GM18505 (cell line): Measurements from ENCODE around the gene KIF14.
"Not testable (repeated sequence)": the region's sequence is repeated elsewhere in the genome, so short reads cannot be mapped to it uniquely, and the experiment has no call there.

Source experiments
- ATAC-seq: cut with Tn5 transposase; IDR thresholded peaks from one replicate; pipeline ENCODE4 v1.9.1; 2021; ENCODE audit not compliant: unreplicated experiment
- POLR2A ChIP-seq: IDR thresholded peaks from 4 replicates; pipeline ENCODE4 v1.6.1; 2011; ENCODE audit warnings: borderline replicate concordance; ENCODE audit not compliant: insufficient read depth, insufficient read length; ENCODE audit errors: extremely low read depth

KIF14 gene

DNA sequence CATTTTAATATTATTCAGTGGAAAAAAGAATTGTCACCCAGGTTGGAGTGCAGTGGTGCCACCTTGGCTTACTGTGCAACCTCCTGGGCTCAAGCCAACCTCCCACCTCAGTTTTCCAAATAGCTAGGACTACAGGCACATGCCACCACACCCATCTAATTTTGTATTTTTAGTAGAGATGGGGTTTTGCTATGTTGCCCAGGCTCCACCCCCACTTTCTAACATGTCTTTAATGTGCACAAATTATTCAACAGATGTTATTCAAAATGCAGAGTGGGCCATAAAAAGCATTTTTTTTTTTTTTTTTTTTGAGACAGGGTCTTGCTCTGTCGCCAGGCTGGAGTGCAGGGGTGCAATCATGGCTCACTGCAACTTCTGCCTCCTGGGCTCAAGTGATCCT, 31.8 kb upstream of the KIF14 start:
- TF ChIP-seq POLR2A = no peak
- ATAC-seq = no peak

- ATAC-seq = no peak
- no peak for TF ChIP-seq POLR2A
Measured at GRCh38 chr1:200646515-200646914, 26.0 kb upstream of the KIF14 start.

GRCh38 chr1:200644021-200644420, 23.5 kb upstream of the KIF14 start:
- no peak for TF ChIP-seq POLR2A
- ATAC-seq = no peak

GRCh38 chr1:200642481-200642880, 21.9 kb upstream of the KIF14 start:
- no peak for ATAC-seq
- no peak for TF ChIP-seq POLR2A

DNA sequence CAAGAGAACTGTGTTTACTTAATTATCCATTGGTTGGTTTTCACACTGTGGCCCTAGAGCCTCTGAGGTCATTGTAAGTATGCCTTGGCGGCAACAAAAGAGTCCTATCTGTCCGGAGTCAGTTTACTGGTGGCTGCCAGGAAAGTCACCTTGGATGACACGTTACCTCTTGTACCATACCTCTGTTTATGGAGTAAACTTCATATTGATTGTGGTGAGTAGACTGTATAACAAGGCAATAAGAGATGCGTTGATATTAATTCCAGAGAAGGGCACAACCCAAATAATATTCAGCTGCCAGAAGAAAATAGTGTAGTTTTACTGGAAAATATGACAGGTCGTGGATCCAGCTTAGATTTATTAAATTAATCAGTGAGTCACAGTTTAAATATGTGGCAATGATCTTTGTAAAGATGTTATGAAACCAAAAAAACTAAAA, 20.4 kb upstream of the KIF14 start:
- no peak for ATAC-seq
- no peak for TF ChIP-seq POLR2A

DNA sequence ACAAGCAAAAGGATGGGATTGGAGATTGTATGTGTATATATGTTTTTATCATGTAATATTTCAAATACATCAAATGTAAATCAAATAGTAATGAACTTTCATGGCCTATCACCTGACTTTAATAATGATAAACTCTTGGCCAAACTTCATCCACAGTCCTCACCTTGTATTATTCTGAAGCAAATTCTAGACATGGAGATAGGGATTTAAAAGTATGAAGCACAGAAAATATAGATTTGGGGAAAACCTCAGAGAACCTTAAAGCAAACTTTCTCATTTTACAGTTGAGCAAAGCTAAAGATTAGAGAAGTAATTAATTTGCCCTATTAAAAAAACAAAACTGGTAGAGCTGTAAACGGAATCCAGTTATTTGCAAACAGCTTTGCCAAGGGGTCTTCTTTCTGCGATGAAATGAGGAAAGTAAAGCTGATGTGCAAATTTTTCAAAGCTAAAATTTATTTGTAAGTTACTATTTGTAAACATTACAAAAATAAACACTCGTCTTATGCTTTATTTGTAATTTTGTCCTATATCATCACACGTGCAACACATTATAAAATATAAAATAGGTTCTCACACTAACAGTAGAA, 19.9 kb upstream of the KIF14 start:
- ATAC-seq = no peak

DNA sequence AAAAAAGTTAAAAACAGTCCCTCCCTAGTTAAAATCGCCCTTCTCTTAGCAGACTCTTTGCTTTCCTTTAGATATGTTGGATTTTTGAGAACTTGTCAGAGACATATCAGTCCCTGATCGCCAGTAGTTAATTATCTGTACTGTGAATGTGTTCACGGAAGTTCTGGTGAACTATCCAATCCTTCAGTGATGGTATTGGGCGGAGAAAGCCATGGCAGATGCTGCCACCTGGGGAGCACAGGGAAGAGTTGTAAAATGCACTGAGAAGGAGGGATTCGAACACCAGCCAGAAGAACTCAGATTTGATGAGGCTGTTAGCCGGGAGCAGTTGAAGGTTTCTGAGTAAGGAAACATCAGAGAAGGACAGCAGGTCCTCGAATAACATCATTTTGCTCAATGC, 17.5 kb upstream of the KIF14 start:
- no peak for TF ChIP-seq POLR2A
- no peak for ATAC-seq

More for the DNA sequence above, 19.9 kb upstream of the KIF14 start:
- no peak for TF ChIP-seq POLR2A

GRCh38 chr1:200636681-200637080, 16.1 kb upstream of the KIF14 start:
- no peak for TF ChIP-seq POLR2A
- ATAC-seq = no peak

DNA sequence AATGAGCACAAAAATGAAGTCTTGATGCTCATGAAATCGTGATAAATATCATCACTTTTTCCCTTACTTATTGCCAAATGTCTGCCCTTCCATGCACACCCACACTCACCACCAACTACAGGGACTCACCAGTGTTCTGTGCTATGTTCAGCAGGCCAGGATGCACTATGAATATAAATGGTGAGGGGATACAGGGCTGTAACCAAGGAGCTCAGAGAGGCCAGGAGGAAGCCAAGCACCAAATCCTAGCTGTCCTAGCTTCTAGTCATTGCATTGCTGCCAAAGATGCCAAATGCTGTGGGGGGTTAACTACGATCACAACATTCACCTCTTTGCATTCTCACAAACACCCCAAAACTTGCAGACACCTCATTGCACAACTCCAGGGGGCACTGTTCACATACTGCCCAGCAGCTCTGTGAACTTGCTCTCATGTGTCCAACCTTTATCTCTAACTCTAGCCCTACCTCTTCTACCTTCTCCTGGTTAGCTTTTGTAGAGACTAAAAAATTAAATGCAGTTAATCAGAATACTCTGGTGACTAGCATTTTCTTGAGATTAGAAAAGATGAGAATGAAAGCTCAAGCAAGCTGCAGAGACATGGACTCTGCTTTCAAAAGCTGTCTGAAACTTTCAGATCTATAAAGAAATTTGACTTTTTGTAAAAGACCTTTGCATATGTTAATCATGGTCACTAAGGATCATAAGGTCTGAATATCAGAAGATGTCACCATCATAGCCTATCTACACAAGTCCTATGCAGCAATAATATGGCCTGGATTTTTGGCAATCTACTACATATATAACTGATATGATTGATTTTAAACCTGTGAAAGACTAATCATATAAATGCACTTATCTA, 13.9 kb upstream of the KIF14 start:
- ATAC-seq = no peak
- TF ChIP-seq POLR2A = no peak

- no peak for ATAC-seq
- no peak for TF ChIP-seq POLR2A
Measured at GRCh38 chr1:200631375-200631774, 10.8 kb upstream of the KIF14 start.

DNA sequence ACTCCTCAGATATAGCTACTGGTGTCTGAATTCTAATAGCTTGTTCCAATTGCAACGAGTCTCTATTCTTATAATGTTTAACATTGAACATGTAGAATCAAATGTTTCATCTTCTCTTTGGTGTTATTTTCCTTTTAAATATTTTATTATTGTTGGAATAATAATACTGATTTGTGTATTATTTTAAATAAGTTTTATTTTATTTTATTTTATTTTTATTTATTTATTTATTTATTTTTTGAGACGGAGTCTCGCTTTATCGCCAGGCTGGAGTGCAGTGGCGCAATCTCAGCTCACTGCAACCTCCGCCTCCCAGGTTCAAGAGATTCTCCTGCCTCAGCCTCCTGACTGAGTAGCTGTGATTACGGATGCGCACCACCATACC, 10.0 kb upstream of the KIF14 start:
- ATAC-seq = not testable (repeated sequence)

DNA sequence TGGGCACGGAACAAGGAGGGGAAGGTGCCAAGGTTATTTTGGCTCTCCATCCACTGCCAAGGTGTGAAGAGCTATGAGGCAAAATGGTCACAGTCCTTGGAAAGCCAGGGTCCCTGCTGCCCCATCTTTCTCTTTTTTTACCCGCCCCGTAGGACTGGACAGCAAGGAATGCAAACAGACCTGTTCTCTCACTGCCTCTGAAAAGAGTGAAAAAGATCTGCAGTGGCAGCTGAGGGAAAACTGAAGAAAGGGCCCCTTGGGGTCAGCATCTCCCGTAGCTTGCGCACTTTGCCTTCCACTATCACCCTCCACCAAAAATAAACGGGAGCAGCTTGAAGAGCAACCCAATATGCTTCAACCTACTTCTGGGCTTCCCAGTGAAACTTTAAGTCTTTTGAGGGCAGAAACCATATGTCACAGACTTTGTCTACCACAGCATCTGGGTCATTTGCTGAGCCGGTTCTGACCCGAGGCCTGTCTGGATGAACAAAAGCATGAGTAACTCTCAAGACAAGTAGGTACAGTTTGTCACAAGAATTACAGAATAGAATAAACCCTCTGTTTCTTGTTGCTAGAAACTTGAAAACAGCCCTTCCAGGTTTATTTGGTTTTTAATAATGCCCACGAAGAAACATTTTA, 9.4 kb upstream of the KIF14 start:
- no peak for ATAC-seq
- TF ChIP-seq POLR2A = no peak

- ATAC-seq = peak; percentile 67
Measured at GRCh38 chr1:200628223-200628881, 7.8 kb upstream of the KIF14 start.

More at GRCh38 chr1:200628223-200628881, 7.8 kb upstream of the KIF14 start:
- peak; percentile 43 for TF ChIP-seq POLR2A
